Measurements from ENCODE around the gene ZNF283. TPM values are rescaled to one million over a fixed set of nuclear protein-coding genes. Genes with fewer than 3 reads are reported as not detected.

ZNF283 gene
- 7.9 TPM for total RNA-seq

DNA sequence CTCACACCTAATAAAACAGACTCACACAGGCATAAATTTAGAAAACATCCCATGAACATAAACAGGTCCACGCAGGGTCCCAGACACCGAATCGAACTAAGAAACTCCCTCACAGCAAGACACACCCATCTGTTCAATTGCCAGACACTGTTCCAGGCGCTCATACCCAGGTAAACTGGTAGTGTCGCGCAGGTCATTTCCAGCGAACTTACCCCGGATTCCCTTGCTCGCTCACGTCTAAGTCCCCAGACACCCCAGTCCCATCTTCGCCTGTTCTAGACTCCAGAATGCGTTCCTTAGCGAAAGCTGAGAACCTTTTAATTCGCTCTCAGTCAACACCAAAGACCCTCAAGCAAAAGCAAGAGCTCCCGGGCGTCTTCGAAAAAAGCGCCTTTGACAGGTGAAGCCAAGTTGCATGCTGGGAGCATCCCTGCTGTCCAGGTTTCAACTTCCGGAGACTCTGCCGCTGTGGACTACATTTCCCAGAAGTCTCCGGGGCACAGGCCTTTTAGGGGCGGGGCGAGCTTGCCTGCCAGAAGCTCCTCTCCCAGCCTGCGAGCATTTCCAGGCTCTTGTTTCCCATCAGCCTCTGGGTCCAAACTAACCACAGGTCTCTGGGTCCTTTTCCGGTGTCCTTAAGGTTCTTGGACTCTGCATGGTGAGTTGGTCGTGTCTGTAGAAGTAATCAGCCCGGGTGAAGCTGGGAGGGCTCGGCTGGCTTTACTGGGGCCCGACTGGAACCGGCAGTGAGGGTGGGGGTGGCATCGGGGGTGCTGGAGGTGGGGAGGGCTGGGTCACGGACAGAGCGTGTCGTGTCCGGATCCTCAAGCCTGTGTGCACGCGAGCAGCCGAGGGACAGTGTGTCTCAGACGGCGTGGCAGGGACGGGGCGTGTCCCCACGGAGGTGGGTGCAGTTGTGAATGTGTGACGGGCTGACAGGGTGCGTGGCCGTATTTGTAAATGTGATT lies at the start of gene ZNF283:
TSS of gene ZNF283 (plus strand) at position 535 of the 968 bp plus-strand sequence. CDS start 6,184 bp downstream, outside the sequence.
- intact Hi-C loops (cut with DNase I): loop anchor here (10.0 kb wide), 1 partner anchor 108 kb away; the partner anchor contains the start of gene ZNF45
- Histone ChIP-seq H3K27me3 (no peaks in the 10 kb centered on the region), H3K36me3 (peaks cover 0 to 30% of the 10 kb centered on the region in 2 donors), H3K4me3 (peak within 1 kb of the TSS; percentile 75 to 85), H3K27ac (peak within 1 kb of the TSS; percentile 76), H3K4me1 (peaks cover 7% of the 10 kb centered on the region), H3K9me3 (no peaks in the 10 kb centered on the region)
- no peak for DNase-seq (ENCODE audit: extremely low spot score in 2 of 2)
- peak; percentile 52 to 95 for TF ChIP-seq POLR2AphosphoS5 (IDR thresholded peaks at IDR 0.05; ENCODE audit: insufficient read depth in 1 of 2, low read depth in 1 of 2)
- TF ChIP-seq, protein P1, sequence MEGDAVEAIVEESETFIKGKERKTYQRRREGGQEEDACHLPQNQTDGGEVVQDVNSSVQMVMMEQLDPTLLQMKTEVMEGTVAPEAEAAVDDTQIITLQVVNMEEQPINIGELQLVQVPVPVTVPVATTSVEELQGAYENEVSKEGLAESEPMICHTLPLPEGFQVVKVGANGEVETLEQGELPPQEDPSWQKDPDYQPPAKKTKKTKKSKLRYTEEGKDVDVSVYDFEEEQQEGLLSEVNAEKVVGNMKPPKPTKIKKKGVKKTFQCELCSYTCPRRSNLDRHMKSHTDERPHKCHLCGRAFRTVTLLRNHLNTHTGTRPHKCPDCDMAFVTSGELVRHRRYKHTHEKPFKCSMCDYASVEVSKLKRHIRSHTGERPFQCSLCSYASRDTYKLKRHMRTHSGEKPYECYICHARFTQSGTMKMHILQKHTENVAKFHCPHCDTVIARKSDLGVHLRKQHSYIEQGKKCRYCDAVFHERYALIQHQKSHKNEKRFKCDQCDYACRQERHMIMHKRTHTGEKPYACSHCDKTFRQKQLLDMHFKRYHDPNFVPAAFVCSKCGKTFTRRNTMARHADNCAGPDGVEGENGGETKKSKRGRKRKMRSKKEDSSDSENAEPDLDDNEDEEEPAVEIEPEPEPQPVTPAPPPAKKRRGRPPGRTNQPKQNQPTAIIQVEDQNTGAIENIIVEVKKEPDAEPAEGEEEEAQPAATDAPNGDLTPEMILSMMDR (IDR thresholded peaks at IDR 0.05): no peak

- Histone ChIP-seq H3K27me3 (no peaks in the 10 kb centered on the region), H3K9me3 (no peaks in the 10 kb centered on the region), H3K36me3 (no peaks in the 10 kb centered on the region), H3K27ac (peak overlapping the region; percentile 50), H3K4me1 (peaks cover 67% of the 10 kb centered on the region), H3K4me3 (no peak overlapping the region)
- no peak for DNase-seq (ENCODE audit: extremely low spot score in 2 of 2)
- TF ChIP-seq, protein P1 (IDR thresholded peaks at IDR 0.05): no peak
- TF ChIP-seq POLR2A (IDR thresholded peaks at IDR 0.05) (no peak), POLR2AphosphoS5 (IDR thresholded peaks at IDR 0.05; ENCODE audit: insufficient read depth in 1 of 2, low read depth in 1 of 2) (no peak)
- intact Hi-C loops (cut with DNase I): no loop called here
Observed at GRCh38 chr19:43778651-43779050, 48.5 kb upstream of the ZNF283 start.

GRCh38 chr19:43779147-43779819 lies 47.8 kb upstream of the ZNF283 start:
- no peak for TF ChIP-seq POLR2A (IDR thresholded peaks at IDR 0.05)
- TF ChIP-seq, protein P1 (IDR thresholded peaks at IDR 0.05): no peak
- no peak for TF ChIP-seq POLR2AphosphoS5 (IDR thresholded peaks at IDR 0.05; ENCODE audit: insufficient read depth in 1 of 2, low read depth in 1 of 2)
- Histone ChIP-seq H3K4me1 (peaks cover 66% of the 10 kb centered on the region), H3K4me3 (peak overlapping the region in 1 of 2 donors; percentile 9), H3K36me3 (no peaks in the 10 kb centered on the region), H3K27me3 (no peaks in the 10 kb centered on the region), H3K27ac (peak overlapping the region; percentile 50), H3K9me3 (no peaks in the 10 kb centered on the region)
- no peak for DNase-seq (ENCODE audit: extremely low spot score in 2 of 2)
- intact Hi-C loops (cut with DNase I): no loop called here

DNA sequence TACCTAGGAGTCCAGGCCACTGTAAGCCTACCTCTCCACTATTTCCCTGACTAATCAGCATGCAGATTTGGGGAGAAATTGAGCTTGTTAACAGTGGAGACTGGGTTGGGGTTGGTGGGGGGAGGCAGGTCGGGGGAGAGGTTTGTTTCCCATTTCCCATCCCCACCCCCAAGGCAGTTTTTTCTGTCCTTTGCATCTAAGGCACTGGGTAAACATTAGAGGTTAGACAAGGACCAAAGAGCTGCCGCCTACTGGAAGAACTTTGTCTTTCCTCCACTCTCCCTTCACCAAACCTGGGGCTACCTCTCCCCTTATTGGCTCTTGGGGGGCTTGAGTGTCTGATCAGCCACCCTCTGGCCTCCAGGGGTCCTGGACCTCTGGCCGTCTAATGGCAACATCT lies 47.3 kb upstream of the ZNF283 start:
- intact Hi-C loops (cut with DNase I): loop anchor here (5.0 kb wide), 1 partner anchor 33 kb away; no protein-coding TSS in a partner anchor
- no peaks in the 10 kb centered on the region for H3K27me3 ChIP-seq

More for the DNA sequence above, 47.3 kb upstream of the ZNF283 start:
- Histone ChIP-seq H3K9me3 (no peaks in the 10 kb centered on the region), H3K4me3 (peak overlapping the region in 1 of 2 donors; percentile 9), H3K4me1 (peaks cover 66% of the 10 kb centered on the region), H3K36me3 (no peaks in the 10 kb centered on the region), H3K27ac (peak overlapping the region; percentile 50)
- DNase-seq (ENCODE audit: extremely low spot score in 2 of 2): no peak
- no peak for TF ChIP-seq POLR2AphosphoS5 (IDR thresholded peaks at IDR 0.05; ENCODE audit: insufficient read depth in 1 of 2, low read depth in 1 of 2)
- no peak for TF ChIP-seq POLR2A (IDR thresholded peaks at IDR 0.05)
- TF ChIP-seq, protein P1 (IDR thresholded peaks at IDR 0.05): peak in 1 of 3 experiments; percentile 8
